Fibroblast of mammary gland (primary cell): Measurements from ENCODE around the gene PTGS2.

Source experiments
- DNase-seq: peaks from one replicate; pipeline ENCODE4 v3.0.0-alpha.2; 2010; ENCODE audit warnings: low read depth
- H3K4me3 ChIP-seq: 2 replicates; pipeline ENCODE4 v1.5.1; 2011; ENCODE audit warnings: low read depth, mild to moderate bottlenecking, low read length, moderate library complexity; ENCODE audit not compliant: control insufficient read depth
- TF ChIP-seq, protein P1 (sequence below): conservative IDR thresholded peaks from 2 replicates; pipeline ENCODE4 v1.5.1; 2011; ENCODE audit warnings: low read depth, low read length, inconsistent platforms; ENCODE audit not compliant: control insufficient read depth, insufficient read depth

The PTGS2 gene

DNA sequence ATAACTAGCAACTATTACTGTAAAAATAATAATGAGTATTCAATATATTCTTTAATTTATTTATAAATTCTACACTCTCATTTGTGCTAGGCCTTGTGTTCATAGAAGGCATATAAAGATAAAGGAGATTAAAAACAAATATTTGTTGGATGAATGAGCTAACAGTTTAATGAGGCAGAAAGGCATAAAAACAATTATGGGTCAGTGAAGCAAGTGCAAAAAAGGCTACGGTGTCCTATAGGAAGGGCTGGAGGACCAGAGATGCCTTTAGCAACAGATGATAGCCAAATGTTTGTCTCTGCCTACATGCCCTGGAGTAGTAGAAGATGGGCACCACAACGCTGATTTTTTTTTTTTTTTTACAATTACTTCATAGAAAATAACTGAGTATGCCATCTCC is 45.7 kb downstream of the PTGS2 start:
- TF ChIP-seq, protein P1, sequence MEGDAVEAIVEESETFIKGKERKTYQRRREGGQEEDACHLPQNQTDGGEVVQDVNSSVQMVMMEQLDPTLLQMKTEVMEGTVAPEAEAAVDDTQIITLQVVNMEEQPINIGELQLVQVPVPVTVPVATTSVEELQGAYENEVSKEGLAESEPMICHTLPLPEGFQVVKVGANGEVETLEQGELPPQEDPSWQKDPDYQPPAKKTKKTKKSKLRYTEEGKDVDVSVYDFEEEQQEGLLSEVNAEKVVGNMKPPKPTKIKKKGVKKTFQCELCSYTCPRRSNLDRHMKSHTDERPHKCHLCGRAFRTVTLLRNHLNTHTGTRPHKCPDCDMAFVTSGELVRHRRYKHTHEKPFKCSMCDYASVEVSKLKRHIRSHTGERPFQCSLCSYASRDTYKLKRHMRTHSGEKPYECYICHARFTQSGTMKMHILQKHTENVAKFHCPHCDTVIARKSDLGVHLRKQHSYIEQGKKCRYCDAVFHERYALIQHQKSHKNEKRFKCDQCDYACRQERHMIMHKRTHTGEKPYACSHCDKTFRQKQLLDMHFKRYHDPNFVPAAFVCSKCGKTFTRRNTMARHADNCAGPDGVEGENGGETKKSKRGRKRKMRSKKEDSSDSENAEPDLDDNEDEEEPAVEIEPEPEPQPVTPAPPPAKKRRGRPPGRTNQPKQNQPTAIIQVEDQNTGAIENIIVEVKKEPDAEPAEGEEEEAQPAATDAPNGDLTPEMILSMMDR: no peak
- H3K4me3 ChIP-seq: no peak overlapping the region
- no peak for DNase-seq

DNA sequence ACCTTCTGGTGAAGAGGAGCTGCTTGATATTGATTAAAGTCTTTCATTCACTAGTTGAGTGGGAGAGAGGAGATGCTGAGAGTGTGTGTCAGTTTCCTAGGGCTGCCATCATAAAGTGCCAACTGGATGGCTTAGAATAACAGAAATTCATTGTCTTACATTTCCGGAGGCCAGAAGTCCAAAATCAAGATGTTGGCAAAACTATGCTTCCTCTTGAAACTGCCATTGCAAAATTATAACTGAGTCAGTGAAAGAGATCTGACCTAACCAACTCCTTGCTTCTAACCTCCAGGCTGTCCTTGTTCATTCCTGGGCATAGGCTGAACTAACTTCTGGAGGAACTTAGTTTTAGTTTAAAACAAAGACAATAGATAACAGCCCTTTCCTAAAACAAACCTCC is 47.1 kb downstream of the PTGS2 start:
- TF ChIP-seq, protein P1: no peak
- H3K4me3 ChIP-seq: no peak overlapping the region
- no peak for DNase-seq

DNA sequence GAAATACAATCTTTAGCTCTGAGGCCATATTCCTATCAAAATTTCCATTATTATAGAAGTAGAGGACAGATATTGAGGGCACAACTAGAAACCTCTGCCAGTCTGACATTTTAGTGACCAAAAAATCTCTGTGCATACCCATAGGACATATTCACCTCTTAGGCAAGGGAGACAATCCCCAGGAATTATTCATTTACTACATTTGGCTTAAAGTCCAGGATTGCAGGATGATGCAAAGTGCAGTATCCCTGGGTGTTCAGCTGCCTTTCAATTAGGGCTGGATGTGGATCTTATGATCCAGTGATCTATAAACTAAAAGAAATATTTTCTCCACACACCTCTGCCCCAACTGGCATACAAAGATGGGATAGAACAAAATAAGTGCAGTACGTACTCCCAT is 50.9 kb downstream of the PTGS2 start:
- TF ChIP-seq, protein P1: no peak
- DNase-seq: no peak
- no peak overlapping the region for H3K4me3 ChIP-seq

DNA sequence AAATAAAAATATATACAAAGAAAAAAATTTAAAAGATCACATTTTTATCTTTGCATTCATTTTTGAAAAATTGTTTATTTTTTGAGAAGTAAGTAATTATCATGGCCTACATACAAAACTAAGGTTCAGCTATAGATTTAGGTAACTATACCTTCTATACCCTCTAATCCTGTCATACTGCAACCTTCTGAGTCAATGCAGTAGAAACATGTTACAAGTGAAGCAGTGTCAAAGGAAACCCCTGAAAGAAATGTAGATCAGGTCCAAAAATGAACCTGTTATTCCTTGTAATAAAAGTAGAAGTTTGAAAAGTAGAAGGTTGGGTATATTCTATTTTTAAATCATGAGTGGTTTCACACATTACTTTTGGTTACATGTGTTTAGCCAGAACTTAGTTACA is 51.3 kb downstream of the PTGS2 start:
- no peak for DNase-seq

DNA sequence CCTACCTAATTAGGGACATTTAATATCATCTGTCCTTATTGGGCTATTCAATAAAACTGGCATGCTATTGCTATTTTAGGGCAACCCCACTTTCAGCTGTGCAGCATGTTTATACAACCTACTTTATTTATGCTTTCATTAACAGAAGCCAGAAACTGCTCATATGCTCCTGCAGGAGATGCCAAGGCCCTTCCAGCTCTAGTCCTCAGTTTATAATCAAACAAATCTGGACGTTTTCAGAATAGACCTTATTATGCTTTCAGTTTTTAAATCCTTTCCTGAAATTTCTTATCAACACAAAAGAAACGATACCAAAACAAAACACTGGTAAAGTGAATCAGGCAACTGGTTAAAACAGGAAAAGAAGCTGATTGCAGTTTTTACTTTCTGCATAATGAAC is 53.2 kb downstream of the PTGS2 start:
- no peak for DNase-seq
- TF ChIP-seq, protein P1: no peak
- H3K4me3 ChIP-seq: no peak overlapping the region

More for the DNA sequence above, 51.3 kb downstream of the PTGS2 start:
- H3K4me3 ChIP-seq: no peak overlapping the region
- TF ChIP-seq, protein P1: no peak

DNA sequence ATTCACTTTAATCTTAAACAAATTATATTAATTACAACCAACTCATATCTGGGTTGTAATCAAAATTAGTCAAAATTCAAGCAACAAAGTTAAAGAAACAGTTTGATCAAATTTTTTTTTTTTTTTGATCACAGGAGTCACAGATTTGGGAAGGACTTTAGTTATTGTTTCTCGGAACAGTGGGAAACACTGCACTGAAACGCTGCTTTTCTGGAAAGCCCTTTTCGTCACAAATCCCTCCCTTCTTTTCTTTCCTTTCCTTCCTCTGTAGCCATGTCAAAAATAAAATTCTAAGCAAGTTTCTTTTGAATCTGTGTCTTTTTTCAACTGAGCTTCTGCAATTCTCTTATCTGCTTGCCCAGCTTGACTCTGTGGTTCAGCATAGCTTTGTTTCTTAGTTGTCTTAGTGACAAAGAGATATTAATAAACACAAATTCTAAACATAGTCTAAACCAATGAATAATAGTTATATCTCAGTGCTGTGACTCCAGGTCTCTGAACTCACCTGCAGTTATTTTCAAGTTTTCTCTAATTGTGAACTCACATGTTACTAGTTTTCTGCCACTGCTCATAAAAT is 53.8 kb downstream of the PTGS2 start:
- TF ChIP-seq, protein P1: no peak
- DNase-seq: no peak
- H3K4me3 ChIP-seq: no peak overlapping the region

DNA sequence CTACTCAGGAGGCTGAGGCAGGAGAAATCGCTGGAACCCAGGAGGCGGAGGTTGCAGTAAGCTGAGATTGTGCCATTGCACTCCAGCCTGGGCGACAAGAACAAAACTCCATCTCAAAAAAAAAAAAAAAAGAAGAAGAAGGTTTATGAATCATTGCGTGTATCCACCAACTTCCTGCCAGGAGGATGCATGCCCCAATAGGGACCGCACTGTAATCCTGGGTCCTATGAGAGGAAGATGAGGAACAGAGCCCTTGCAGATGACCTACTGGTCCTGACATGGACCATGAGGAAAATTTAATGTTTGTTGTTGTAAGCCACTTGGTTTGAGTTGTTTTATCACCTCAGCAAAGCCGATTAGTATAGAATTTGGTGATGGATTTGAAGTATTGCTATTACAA is 56.7 kb downstream of the PTGS2 start:
- no peak for DNase-seq
- no peak overlapping the region for H3K4me3 ChIP-seq
- TF ChIP-seq, protein P1: no peak
